Activated naive CD4-positive, alpha-beta T cell treated with anti-CD3 and anti-CD28 coated beads, Interleukin-2, amount 10 ng/mL, durations not matched to agents 5 hours and 36 hours (primary cell): ENCODE data around the gene MYH14. TPM values are rescaled to one million over a fixed set of nuclear protein-coding genes. Genes with fewer than 3 reads are reported as not detected.

Source experiments
- total RNA-seq, 2 experiments: library from RNA; stranded (reverse); gene quantifications; one replicate each; pipeline ENCODE4 v1.2.3, GENCODE V29; 2021

MYH14 gene
- total RNA-seq: not detected

GRCh38 chr19:50203281-50204080, at the start of gene MYH14:
Gene MYH14 (plus strand): TSS chr19:50203622. CDS start chr19:50210366, 6,744 bp downstream.

GRCh38 chr19:50162988-50163387, 40.4 kb upstream of the MYH14 start, which contains the start of gene IZUMO2:
Gene IZUMO2 (minus strand): TSS chr19:50163281. CDS start chr19:50163194, 87 bp downstream.

GRCh38 chr19:50329146-50329925, 125.9 kb downstream of the MYH14 start, which contains the start of gene KCNC3:
Gene KCNC3 (minus strand): TSS chr19:50329377. CDS start chr19:50329082, 295 bp downstream.

Other genes starting within 250 kb of the MYH14 start
- not detected for gene SIGLEC11, start 242.4 kb upstream of the MYH14 start, total RNA-seq
- 10 to 100 TPM; 72.0 to 72.6 TPM for gene VRK3, start 178.2 kb upstream of the MYH14 start, total RNA-seq
- gene ZNF473, start 177.6 kb upstream of the MYH14 start, total RNA-seq: 10 to 100 TPM in 1 of 2 experiments, 1 to 10 TPM in 1; 8.4 to 10.4 TPM
- gene IZUMO2, start 40.3 kb upstream of the MYH14 start, total RNA-seq: not detected
- 1 to 10 TPM; 4.3 to 4.9 TPM for gene KCNC3, start 125.8 kb downstream of the MYH14 start, total RNA-seq
- gene NAPSA, start 162.0 kb downstream of the MYH14 start, total RNA-seq: 1 to 10 TPM; 3.0 to 4.5 TPM
- 10 to 100 TPM; 68.9 to 73.9 TPM for gene NR1H2, start 172.8 kb downstream of the MYH14 start, total RNA-seq
- gene POLD1, start 180.7 kb downstream of the MYH14 start, total RNA-seq: 100 to 1,000 TPM; 108 to 116 TPM
- under 1 TPM; 0.53 to 0.73 TPM for gene SPIB, start 215.3 kb downstream of the MYH14 start, total RNA-seq
- under 1 TPM; 0.12 to 0.66 TPM for gene MYBPC2, start 229.3 kb downstream of the MYH14 start, total RNA-seq